Measurements from ENCODE around the gene E2F2.

GRCh38 chr1:23527366-23527765 lies 3.7 kb downstream of the E2F2 start:
- TF ChIP-seq CTCF (IDR thresholded peaks at IDR 0.05) (no peak), POLR2A (IDR thresholded peaks at IDR 0.05) (no peak)
